Osteoblast (primary cell): ENCODE data around the gene ADORA2A. TPM values are rescaled to one million over a fixed set of nuclear protein-coding genes. Genes with fewer than 3 reads are reported as not detected.

Experiments
- DNase-seq: peaks from one replicate; pipeline ENCODE4 v3.0.0; 2011; ENCODE audit warnings: low spot score, mixed read lengths; ENCODE audit not compliant: insufficient read length; ENCODE audit errors: missing footprints
- H2AFZ ChIP-seq: 2 replicates; pipeline ENCODE4 v1.6.0; 2011; ENCODE audit warnings: mild to moderate bottlenecking, low read length
- H3K27ac ChIP-seq: 2 replicates; pipeline ENCODE4 v1.5.1; 2011; ENCODE audit warnings: mild to moderate bottlenecking, low read depth, low read length, moderate library complexity
- H3K27me3 ChIP-seq: 2 replicates; pipeline ENCODE4 v1.6.0; 2012; ENCODE audit warnings: mild to moderate bottlenecking, control low read depth, inconsistent platforms, low read length, moderate library complexity; ENCODE audit not compliant: insufficient read depth
- H3K36me3 ChIP-seq: 2 replicates; pipeline ENCODE4 v1.5.1; 2011; ENCODE audit warnings: mild to moderate bottlenecking, low read length, control low read depth, moderate library complexity; ENCODE audit not compliant: insufficient read depth
- H3K4me1 ChIP-seq: 2 replicates; pipeline ENCODE4 v1.5.1; 2011; ENCODE audit warnings: mild to moderate bottlenecking, low read length, control low read depth, moderate library complexity; ENCODE audit not compliant: insufficient read depth
- H3K4me2 ChIP-seq: 2 replicates; pipeline ENCODE4 v1.6.0; 2011; ENCODE audit warnings: mild to moderate bottlenecking, low read length; ENCODE audit not compliant: insufficient read depth
- H3K4me3 ChIP-seq: fragments of 200-600 bp; sonication (generic); 3 replicates; pipeline ENCODE4 v1.5.1; 2012; ENCODE audit warnings: mild to moderate bottlenecking, low read length, inconsistent platforms; ENCODE audit not compliant: insufficient read depth
- H3K79me2 ChIP-seq: 2 replicates; pipeline ENCODE4 v1.6.0; 2012; ENCODE audit warnings: mild to moderate bottlenecking, low read length, control low read depth, inconsistent platforms; ENCODE audit not compliant: insufficient read depth
- H3K9me3 ChIP-seq: 2 replicates; pipeline ENCODE4 v1.5.1; 2011; ENCODE audit warnings: low read depth, low read length, control low read depth
- H4K20me1 ChIP-seq: 2 replicates; pipeline ENCODE4 v1.6.0; 2012; ENCODE audit warnings: mild to moderate bottlenecking, low read length, control low read depth; ENCODE audit not compliant: insufficient read depth
- CTCF ChIP-seq: IDR thresholded peaks from 2 replicates; pipeline ENCODE4 v1.5.1; 2011; ENCODE audit warnings: mild to moderate bottlenecking, low read depth, low read length, moderate library complexity; ENCODE audit errors: extremely low read depth
- total RNA-seq: library from RNA; depleted of rRNA; stranded (reverse); fragments of >200 nt; gene quantifications from 2 replicates; pipeline ENCODE4 v1.2.3, GENCODE V29; 2012

Gene ADORA2A
- total RNA-seq, 1 donor, result 0.72 TPM

GRCh38 chr22:24457894-24458420 is 30.6 kb downstream of the ADORA2A start:
- Histone ChIP-seq H3K27me3 (peaks cover 4% of the 10 kb centered on the region), H3K4me2 (no peak overlapping the region), H3K27ac (no peak overlapping the region), H2AFZ (no peak overlapping the region), H3K79me2 (no peaks in the 10 kb centered on the region), H3K36me3 (no peaks in the 10 kb centered on the region), H3K4me3 (no peak overlapping the region), H3K4me1 (no peaks in the 10 kb centered on the region), H3K9me3 (no peaks in the 10 kb centered on the region), H4K20me1 (no peaks in the 10 kb centered on the region)
- no peak for DNase-seq
- no peak for TF ChIP-seq CTCF

- H3K9me3 ChIP-seq, result no peaks in the 10 kb centered on the region
- H3K4me3 ChIP-seq, result no peak overlapping the region
- no peak for DNase-seq
- no peak overlapping the region for H3K4me2 ChIP-seq
- H3K27ac ChIP-seq, result no peak overlapping the region
- no peaks in the 10 kb centered on the region for H3K79me2 ChIP-seq
- TF ChIP-seq CTCF, result no peak
- peaks cover 4% of the 10 kb centered on the region for H3K27me3 ChIP-seq
- no peaks in the 10 kb centered on the region for H3K36me3 ChIP-seq
- no peak overlapping the region for H2AFZ ChIP-seq
- no peaks in the 10 kb centered on the region for H3K4me1 ChIP-seq
- no peaks in the 10 kb centered on the region for H4K20me1 ChIP-seq
These were observed 32.5 kb downstream of the ADORA2A start for GRCh38 chr22:24459911-24460310.

GRCh38 chr22:24460418-24461089 is 33.2 kb downstream of the ADORA2A start:
- Histone ChIP-seq H2AFZ (peak overlapping the region; percentile 58), H3K4me1 (peaks cover 4% of the 10 kb centered on the region), H3K79me2 (no peaks in the 10 kb centered on the region), H3K27ac (no peak overlapping the region), H3K4me3 (no peak overlapping the region), H3K27me3 (no peaks in the 10 kb centered on the region), H3K4me2 (no peak overlapping the region), H3K9me3 (no peaks in the 10 kb centered on the region), H3K36me3 (no peaks in the 10 kb centered on the region), H4K20me1 (no peaks in the 10 kb centered on the region)
- no peak for TF ChIP-seq CTCF
- DNase-seq, result no peak

GRCh38 chr22:24463071-24463760 is 35.8 kb downstream of the ADORA2A start:
- no peak for TF ChIP-seq CTCF
- no peak overlapping the region for H2AFZ ChIP-seq
- no peaks in the 10 kb centered on the region for H3K36me3 ChIP-seq
- H3K4me2 ChIP-seq, result no peak overlapping the region
- H3K79me2 ChIP-seq, result no peaks in the 10 kb centered on the region
- peaks cover 22% of the 10 kb centered on the region for H3K4me1 ChIP-seq
- no peak for DNase-seq
- H3K9me3 ChIP-seq, result no peaks in the 10 kb centered on the region
- no peak overlapping the region for H3K4me3 ChIP-seq
- no peak overlapping the region for H3K27ac ChIP-seq
- H4K20me1 ChIP-seq, result no peaks in the 10 kb centered on the region
- no peaks in the 10 kb centered on the region for H3K27me3 ChIP-seq
